A549 (cell line): ENCODE results near the gene CLIP2. TPM values are rescaled to one million over a fixed set of nuclear protein-coding genes. Genes with fewer than 3 reads are reported as not detected.
A peak's percentile ranks its signal among the peaks of the same experiment; 100 is the strongest.

Experiments
- ATAC-seq, 2 experiments: fragments of 200-7000 bp in 1 of 2; fragments of >200 bp in 1 of 2; cut with Nextera tagmentation in 1 of 2; cut with Tn5 transposase in 1 of 2; 3 replicates each; pipeline versions ENCODE4 v1.8.0 to v1.9.1; 2018 to 2020; ENCODE audit warnings: mild to moderate bottlenecking in 1 of 2, moderate library complexity in 1 of 2
- CTCF ChIA-PET: fragments of 300-600 bp; sonication (Branson Sonifier 250); formaldehyde crosslinking; extraction: SDS; loops from one replicate; lab custom pipeline; 2021; ENCODE audit warnings: antibody characterized with exemption, inconsistent platforms; lab: Yijun Ruan, JAX
- POLR2A ChIA-PET: fragments of 350-600 bp; formaldehyde crosslinking; extraction: SDS; loops from one replicate; lab custom pipeline; 2021; ENCODE audit warnings: antibody characterized with exemption, inconsistent platforms; lab: Yijun Ruan, JAX
- DNase-seq, 2 experiments: peaks; one replicate each; pipeline versions ENCODE4 v3.0.0 to v3.0.0-alpha.2; 2011 to 2016; ENCODE audit warnings: low read depth in 1 of 2, low spot score in 1 of 2
- FAIRE-seq: peaks from 2 replicates; lab custom pipeline; 2011; peaks lifted over from hg19 to GRCh38; lab: Jason Lieb, UNC
- H3K27ac ChIP-seq, 2 experiments: fragments of >200 bp; sonication (Bioruptor Twin); formaldehyde crosslinking; 3 replicates each; pipeline ENCODE4 v1.5.1; 2016 to 2017
- H3K4me1 ChIP-seq: fragments of >200 bp; sonication (Bioruptor Twin); formaldehyde crosslinking; 3 replicates; pipeline ENCODE4 v1.6.1; 2016
- H3K4me2 ChIP-seq: fragments of >200 bp; sonication (Bioruptor Twin); formaldehyde crosslinking; 3 replicates; pipeline ENCODE4 v1.6.1; 2016
- H3K4me3 ChIP-seq: fragments of >200 bp; sonication (Bioruptor Twin); formaldehyde crosslinking; 3 replicates; pipeline ENCODE4 v1.5.1; 2016
- H3K9me3 ChIP-seq: fragments of >200 bp; sonication (Bioruptor Twin); formaldehyde crosslinking; 3 replicates; pipeline ENCODE4 v1.6.1; 2016
- ATOH8 ChIP-seq: fragments of 250-450 bp; sonication (Bioruptor Pico); IDR thresholded peaks from 2 replicates; pipeline ENCODE4 v1.5.0; 2020; ENCODE audit warnings: low read depth, mild to moderate bottlenecking, moderate library complexity
- CTCF ChIP-seq: fragments of >200 bp; sonication (Bioruptor Twin); formaldehyde crosslinking; IDR thresholded peaks from 3 replicates; pipeline ENCODE4 v1.5.1; 2016
- EHF ChIP-seq: fragments of 250-450 bp; sonication (Bioruptor Pico); IDR thresholded peaks from 2 replicates; pipeline ENCODE4 v1.5.0; 2020; ENCODE audit warnings: mild to moderate bottlenecking
- EHMT2 ChIP-seq: fragments of 200-600 bp; sonication (generic); IDR thresholded peaks from 2 replicates; pipeline ENCODE4 v1.6.1; 2016; ENCODE audit warnings: antibody characterized with exemption, low read depth, mild to moderate bottlenecking, moderate library complexity
- FOSB ChIP-seq: fragments of 250-450 bp; sonication (Bioruptor Pico); IDR thresholded peaks from 2 replicates; pipeline ENCODE4 v1.5.0; 2020; ENCODE audit warnings: mild to moderate bottlenecking, moderate library complexity
- HES2 ChIP-seq: fragments of >200 bp; sonication (Bioruptor Twin); formaldehyde crosslinking; IDR thresholded peaks from 2 replicates; pipeline ENCODE4 v1.6.1; 2016
- HEYL ChIP-seq: fragments of 250-450 bp; sonication (Bioruptor Pico); IDR thresholded peaks from 2 replicates; pipeline ENCODE4 v1.8.0; 2021; ENCODE audit warnings: mild to moderate bottlenecking, moderate library complexity
- HOXA7 ChIP-seq: fragments of 250-450 bp; sonication (Bioruptor Pico); IDR thresholded peaks from 2 replicates; pipeline ENCODE4 v1.5.0; 2020; ENCODE audit warnings: mild to moderate bottlenecking, moderate library complexity
- HOXB13 ChIP-seq: fragments of 250-450 bp; sonication (Bioruptor Pico); IDR thresholded peaks from 2 replicates; pipeline ENCODE4 v1.5.0; 2020; ENCODE audit warnings: low read depth, mild to moderate bottlenecking, moderate library complexity
- JUN ChIP-seq, 2 experiments: fragments of >200 bp; sonication (Bioruptor Twin); formaldehyde crosslinking; IDR thresholded peaks; 2 replicates in 1 of 2; 3 replicates in 1 of 2; pipeline ENCODE4 v1.6.1; 2016 to 2017
- KDM1A ChIP-seq: fragments of 200-600 bp; sonication (generic); IDR thresholded peaks from 2 replicates; pipeline ENCODE4 v1.6.1; 2016; ENCODE audit warnings: low read depth, mild to moderate bottlenecking
- MAZ ChIP-seq: fragments of 150-350 bp; IDR thresholded peaks from 2 replicates; pipeline ENCODE4 v1.6.1; 2014; ENCODE audit warnings: antibody characterized with exemption, low read depth, low read length, borderline replicate concordance
- PHF8 ChIP-seq: fragments of 200-600 bp; sonication (generic); IDR thresholded peaks from 2 replicates; pipeline ENCODE4 v1.6.1; 2016; ENCODE audit warnings: low read depth, mild to moderate bottlenecking, antibody characterized with exemption, moderate library complexity, borderline replicate concordance
- POLR2AphosphoS2 ChIP-seq: conservative IDR thresholded peaks from 2 replicates; pipeline ENCODE4 v1.6.1; 2012; ENCODE audit warnings: low read length, improper control_type of control experiment, inconsistent platforms
- RAD21 ChIP-seq, 2 experiments: fragments of >200 bp in 1 of 2; sonication (Bioruptor Twin) in 1 of 2; formaldehyde crosslinking in 1 of 2; IDR thresholded peaks in 1 of 2; conservative IDR thresholded peaks in 1 of 2; 2 replicates in 1 of 2; 3 replicates in 1 of 2; pipeline ENCODE4 v1.6.1; 2012 to 2018; ENCODE audit warnings: inconsistent platforms in 1 of 2
- RCOR1 ChIP-seq: fragments of 150-350 bp; IDR thresholded peaks from 2 replicates; pipeline ENCODE4 v1.6.1; 2014; ENCODE audit warnings: antibody characterized with exemption, low read length, low read depth
- RFX5 ChIP-seq: fragments of 450-650 bp; IDR thresholded peaks from 2 replicates; pipeline ENCODE4 v1.7.1; 2014; ENCODE audit warnings: antibody characterized with exemption, mild to moderate bottlenecking, moderate library complexity
- SMC3 ChIP-seq: fragments of >200 bp; sonication (Bioruptor Twin); formaldehyde crosslinking; IDR thresholded peaks from 3 replicates; pipeline ENCODE4 v1.6.1; 2018; ENCODE audit warnings: inconsistent platforms
- TFCP2L1 ChIP-seq: fragments of 250-450 bp; sonication (Bioruptor Pico); IDR thresholded peaks from 2 replicates; pipeline ENCODE4 v1.5.0; 2021; ENCODE audit warnings: mild to moderate bottlenecking
- TP53 ChIP-seq: fragments of 250-450 bp; sonication (Bioruptor Pico); IDR thresholded peaks from 2 replicates; pipeline ENCODE4 v1.5.0; 2021; ENCODE audit warnings: mild to moderate bottlenecking, moderate library complexity
- ZC3H11A ChIP-seq: fragments of 450-650 bp; IDR thresholded peaks from 2 replicates; pipeline ENCODE4 v1.6.1; 2014; ENCODE audit warnings: antibody characterized with exemption, mild to moderate bottlenecking
- ZNF302 ChIP-seq: fragments of 250-450 bp; sonication (Bioruptor Pico); IDR thresholded peaks from 2 replicates; pipeline ENCODE4 v1.9.0; 2021; ENCODE audit warnings: inconsistent platforms, mild to moderate bottlenecking, moderate library complexity
- ZSCAN20 ChIP-seq: fragments of 250-450 bp; sonication (Bioruptor Pico); IDR thresholded peaks from 2 replicates; pipeline ENCODE4 v1.8.0; 2022; ENCODE audit warnings: mild to moderate bottlenecking, moderate library complexity
- WGBS: methylation state at CpG from one replicate; pipeline ENCODE4 v1.1.6; 2017; ENCODE audit errors: missing lambda C conversion rate; 5-methylcytosine and 5-hydroxymethylcytosine counted together
- polyA plus RNA-seq, 4 experiments: library from polyadenylated mRNA; depleted of rRNA in 3 of 4; stranded (reverse); fragments of >200 nt; fragmentation: RNase III in 1 of 4; extraction: RNeasy Plus Mini Kit Qiagen cat#74134 plus additional on column Dnase treatment in 1 of 4; gene quantifications; 2 replicates in 3 of 4; 3 replicates in 1 of 4; pipeline ENCODE4 v1.2.3, GENCODE V29; 2011 to 2017

The CLIP2 gene
- polyA plus RNA-seq, 2 of the 4 experiments (the other 2 are of a cell fraction) = 3.7 to 17.0 TPM

GRCh38 chr7:74449809-74450397 is 160.7 kb downstream of the CLIP2 start:
- TF ChIP-seq TFCP2L1 (CRISPR knock-in tag) (no peak), POLR2AphosphoS2 (no peak), EHMT2 (no peak), CTCF (peak; percentile 70), ZC3H11A (no peak), RAD21 (conservative IDR thresholded peaks at IDR 0.05 in 1 of 2, IDR thresholded peaks at IDR 0.05 in 1 of 2) (peak; percentile 65 to 69), EHF (no peak), JUN (IDR thresholded peaks at IDR 0.05) (no peak), SMC3 (peak; percentile 71), ZNF302 (CRISPR knock-in tag) (no peak), PHF8 (no peak), KDM1A (no peak), TP53 (CRISPR knock-in tag) (no peak), HES2 (no peak), MAZ (no peak), ZSCAN20 (CRISPR knock-in tag) (no peak), RFX5 (no peak)
- peak; percentile 68 to 76 for DNase-seq
- Histone ChIP-seq H3K4me2 (no peak overlapping the region), H3K4me3 (no peak overlapping the region), H3K4me1 (peaks cover 10% of the 10 kb centered on the region), H3K9me3 (0 out of 3 replicates have a peak, but pooled peaks cover 5% of the 10 kb centered on the region), H3K27ac (peak overlapping the region; percentile 30 to 42; a peak in 4 of 6 replicates)
- 59% methylated on average over 15 of the region's 15 CpGs for WGBS
- CTCF ChIA-PET = interaction anchor here (0.6 to 2.4 kb wide), 40 partner anchors 9 to 571 kb away, joined by 3 to 18 read pairs (median 4); no protein-coding TSS in a partner anchor
- POLR2A ChIA-PET = no interaction called here
- no peak for FAIRE-seq
- peak; percentile 56 to 68; a peak in 4 of 6 replicates for ATAC-seq

- 0 out of 3 replicates have a peak, but pooled peaks cover 5% of the 10 kb centered on the region for H3K9me3 ChIP-seq
- no peak for FAIRE-seq
- TF ChIP-seq HEYL (CRISPR knock-in tag) = 0 out of 2 replicates have a peak, but pooled peaks have one; percentile 42
- TF ChIP-seq HOXB13 (CRISPR knock-in tag) = peak; percentile 77; the same call in 1 of the 2 replicates
- TF ChIP-seq ATOH8 = 0 out of 2 replicates have a peak, but pooled peaks have one; percentile 12
- no peak for TF ChIP-seq ZSCAN20 (CRISPR knock-in tag)
- no peak for TF ChIP-seq HOXA7 (CRISPR knock-in tag)
- no peak for TF ChIP-seq RCOR1
- TF ChIP-seq RFX5 = no peak
- no peak for TF ChIP-seq FOSB (CRISPR knock-in tag)
- TF ChIP-seq, all 56 proteins: peak for 3
- Histone ChIP-seq H3K27ac (peak overlapping the region; percentile 96 to 98), H3K4me2 (peak overlapping the region; percentile 99), H3K4me1 (peaks cover 18% of the 10 kb centered on the region), H3K4me3 (peak overlapping the region; percentile 92)
- WGBS = 89% methylated on average over 11 of the region's 15 CpGs
- peak in 1 of 2 experiments; percentile 34 for DNase-seq
- peak in 1 of 2 experiments; percentile 11; a peak in 3 of 6 replicates for ATAC-seq
- CTCF ChIA-PET = interaction anchor here (1.0 to 1.8 kb wide), 2 partner anchors 35 to 84 kb away, joined by 3 to 4 read pairs; no protein-coding TSS in a partner anchor
- POLR2A ChIA-PET = no interaction called here
These were observed 163.6 kb downstream of the CLIP2 start for GRCh38 chr7:74452748-74453321.
